DOHH2 (cell line): ENCODE data around the gene MYO10.

ENCODE experiments used
- H3F3A ChIP-seq: fragments of 200-600 bp; sonication (generic), shearing (Covaris generic); 2 replicates; pipeline ENCODE4 v1.6.0; 2016; ENCODE audit warnings: antibody characterized with exemption, mild to moderate bottlenecking; ENCODE audit not compliant: control insufficient read depth, insufficient read depth
- H3K27ac ChIP-seq: fragments of 200-600 bp; sonication (generic); 2 replicates; pipeline ENCODE4 v1.5.1; 2014; ENCODE audit warnings: low read depth, mild to moderate bottlenecking, low read length, moderate library complexity
- H3K27me3 ChIP-seq: fragments of 200-600 bp; sonication (generic); 2 replicates; pipeline ENCODE4 v1.6.1; 2014; ENCODE audit warnings: mild to moderate bottlenecking, low read length, mixed read lengths; ENCODE audit not compliant: control insufficient read depth
- H3K36me3 ChIP-seq: fragments of 200-600 bp; sonication (generic); 2 replicates; pipeline ENCODE4 v1.6.1; 2014; ENCODE audit warnings: mild to moderate bottlenecking, low read length, moderate library complexity, mixed read lengths; ENCODE audit not compliant: control insufficient read depth
- H3K4me1 ChIP-seq: fragments of 200-600 bp; sonication (generic); 2 replicates; pipeline ENCODE4 v1.6.1; 2014; ENCODE audit warnings: mild to moderate bottlenecking, low read length, mixed read lengths; ENCODE audit not compliant: control insufficient read depth
- H3K4me2 ChIP-seq: fragments of 200-600 bp; sonication (generic); 2 replicates; pipeline ENCODE4 v1.6.0; 2014; ENCODE audit warnings: mild to moderate bottlenecking, low read length, moderate library complexity
- H3K4me3 ChIP-seq: fragments of 200-600 bp; sonication (generic); 2 replicates; pipeline ENCODE4 v1.5.1; 2014; ENCODE audit warnings: mild to moderate bottlenecking, low read length, mixed read lengths
- H3K79me2 ChIP-seq: fragments of 200-600 bp; sonication (generic); 2 replicates; pipeline ENCODE4 v1.6.1; 2014; ENCODE audit warnings: mild to moderate bottlenecking, low read length, mixed read lengths; ENCODE audit not compliant: control insufficient read depth
- H3K9me2 ChIP-seq: fragments of 200-600 bp; sonication (generic); replicated peaks from 2 replicates; pipeline ENCODE4 v1.6.1; 2014; ENCODE audit warnings: mild to moderate bottlenecking, low read length, mixed read lengths; ENCODE audit not compliant: control insufficient read depth
- H3K9me3 ChIP-seq: fragments of 200-600 bp; sonication (generic); 2 replicates; pipeline ENCODE4 v1.6.1; 2014; ENCODE audit warnings: antibody characterized with exemption, low read length, mixed read lengths; ENCODE audit not compliant: control insufficient read depth, insufficient read depth
- H4K20me1 ChIP-seq: fragments of 200-600 bp; sonication (generic); 2 replicates; pipeline ENCODE4 v1.6.0; 2014; ENCODE audit warnings: low read depth, mild to moderate bottlenecking, antibody characterized with exemption, low read length, moderate library complexity; ENCODE audit not compliant: control insufficient read depth, insufficient read depth
- EZH2phosphoT487 ChIP-seq: fragments of 200-600 bp; sonication (generic); IDR thresholded peaks from 2 replicates; pipeline ENCODE4 v1.6.1; 2017; ENCODE audit warnings: borderline replicate concordance, mild to moderate bottlenecking, antibody characterized with exemption, low read length, moderate library complexity, mixed read lengths
- TF ChIP-seq, protein P1 (sequence below): fragments of 200-600 bp; sonication (generic); IDR thresholded peaks from one replicate; pipeline ENCODE4 v1.5.1; 2014; ENCODE audit warnings: antibody characterized with exemption, mild to moderate bottlenecking, low read depth, low read length; ENCODE audit not compliant: poor library complexity, severe bottlenecking

Gene MYO10

DNA sequence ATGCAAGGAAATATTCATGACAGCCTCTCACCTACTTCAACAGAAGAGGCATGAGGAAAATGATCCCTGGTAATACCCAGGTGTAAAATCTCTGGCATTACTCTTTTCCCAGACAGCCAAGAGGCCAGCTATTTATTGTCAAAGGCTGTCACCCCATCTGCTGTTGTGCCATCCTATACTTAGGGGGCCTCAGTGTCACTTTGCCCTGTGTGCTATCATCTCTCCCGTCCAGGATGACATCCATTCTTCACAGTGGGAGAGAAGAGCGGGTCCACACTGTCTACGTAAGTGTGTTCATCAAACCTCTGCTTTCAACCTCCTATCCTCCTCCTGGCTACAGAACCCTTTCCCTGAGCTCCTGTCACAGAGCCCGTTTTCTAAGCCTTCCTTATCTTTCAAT lies 82.6 kb downstream of the MYO10 start:
- H3F3A ChIP-seq: no peaks in the 10 kb centered on the region
- H3K27ac ChIP-seq: no peak overlapping the region
- TF ChIP-seq EZH2phosphoT487: no peak
- TF ChIP-seq, protein P1, sequence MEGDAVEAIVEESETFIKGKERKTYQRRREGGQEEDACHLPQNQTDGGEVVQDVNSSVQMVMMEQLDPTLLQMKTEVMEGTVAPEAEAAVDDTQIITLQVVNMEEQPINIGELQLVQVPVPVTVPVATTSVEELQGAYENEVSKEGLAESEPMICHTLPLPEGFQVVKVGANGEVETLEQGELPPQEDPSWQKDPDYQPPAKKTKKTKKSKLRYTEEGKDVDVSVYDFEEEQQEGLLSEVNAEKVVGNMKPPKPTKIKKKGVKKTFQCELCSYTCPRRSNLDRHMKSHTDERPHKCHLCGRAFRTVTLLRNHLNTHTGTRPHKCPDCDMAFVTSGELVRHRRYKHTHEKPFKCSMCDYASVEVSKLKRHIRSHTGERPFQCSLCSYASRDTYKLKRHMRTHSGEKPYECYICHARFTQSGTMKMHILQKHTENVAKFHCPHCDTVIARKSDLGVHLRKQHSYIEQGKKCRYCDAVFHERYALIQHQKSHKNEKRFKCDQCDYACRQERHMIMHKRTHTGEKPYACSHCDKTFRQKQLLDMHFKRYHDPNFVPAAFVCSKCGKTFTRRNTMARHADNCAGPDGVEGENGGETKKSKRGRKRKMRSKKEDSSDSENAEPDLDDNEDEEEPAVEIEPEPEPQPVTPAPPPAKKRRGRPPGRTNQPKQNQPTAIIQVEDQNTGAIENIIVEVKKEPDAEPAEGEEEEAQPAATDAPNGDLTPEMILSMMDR: no peak
- no peak overlapping the region for H3K4me2 ChIP-seq
- no peaks in the 10 kb centered on the region for H3K36me3 ChIP-seq
- H3K79me2 ChIP-seq: no peaks in the 10 kb centered on the region
- H3K9me2 ChIP-seq: no peaks in the 10 kb centered on the region
- H3K27me3 ChIP-seq: no peaks in the 10 kb centered on the region
- H3K9me3 ChIP-seq: no peaks in the 10 kb centered on the region
- H3K4me1 ChIP-seq: no peaks in the 10 kb centered on the region
- no peak overlapping the region for H3K4me3 ChIP-seq
- no peaks in the 10 kb centered on the region for H4K20me1 ChIP-seq

DNA sequence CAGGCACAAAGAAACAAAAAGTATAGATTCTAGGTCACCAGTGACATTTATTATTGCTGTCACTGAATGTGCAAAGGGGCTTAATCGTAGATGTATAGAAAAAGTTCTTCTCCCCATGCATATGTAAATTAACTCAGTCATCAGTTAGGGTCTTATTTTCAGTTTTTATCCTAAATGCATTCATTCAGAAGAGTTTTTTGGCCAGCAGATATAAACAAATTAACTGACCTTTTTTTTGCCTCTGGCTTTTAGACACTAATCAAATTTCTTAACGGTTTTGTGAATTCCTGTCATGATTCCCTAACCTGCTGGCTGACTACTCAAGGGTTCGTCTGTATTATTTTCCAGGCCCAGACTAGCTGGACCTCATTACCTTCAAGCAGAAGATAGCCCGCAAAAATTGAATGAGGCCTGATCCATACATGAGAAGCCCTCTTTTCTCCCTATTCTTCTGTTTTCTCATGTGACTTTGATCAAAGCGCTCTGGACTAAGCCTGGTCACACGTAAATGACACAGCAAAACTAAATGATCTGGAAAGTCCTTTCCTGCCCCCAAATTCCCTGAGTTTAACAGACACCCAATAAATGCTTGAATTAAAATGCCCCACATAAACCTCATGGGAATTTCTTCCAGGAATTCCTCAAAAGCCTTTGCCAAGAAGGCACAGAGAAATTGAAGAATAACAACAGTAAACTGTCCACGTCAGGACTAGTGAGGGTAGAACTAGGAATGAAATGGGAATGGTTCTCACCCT lies 83.7 kb downstream of the MYO10 start:
- H3K4me3 ChIP-seq: no peak overlapping the region
- H3F3A ChIP-seq: no peaks in the 10 kb centered on the region
- H3K27ac ChIP-seq: no peak overlapping the region
- H3K9me2 ChIP-seq: no peaks in the 10 kb centered on the region
- no peaks in the 10 kb centered on the region for H3K9me3 ChIP-seq
- TF ChIP-seq, protein P1: no peak
- no peak for TF ChIP-seq EZH2phosphoT487
- H3K36me3 ChIP-seq: no peaks in the 10 kb centered on the region
- H3K4me2 ChIP-seq: no peak overlapping the region
- no peaks in the 10 kb centered on the region for H3K4me1 ChIP-seq
- no peaks in the 10 kb centered on the region for H4K20me1 ChIP-seq
- no peaks in the 10 kb centered on the region for H3K79me2 ChIP-seq
- H3K27me3 ChIP-seq: no peaks in the 10 kb centered on the region

DNA sequence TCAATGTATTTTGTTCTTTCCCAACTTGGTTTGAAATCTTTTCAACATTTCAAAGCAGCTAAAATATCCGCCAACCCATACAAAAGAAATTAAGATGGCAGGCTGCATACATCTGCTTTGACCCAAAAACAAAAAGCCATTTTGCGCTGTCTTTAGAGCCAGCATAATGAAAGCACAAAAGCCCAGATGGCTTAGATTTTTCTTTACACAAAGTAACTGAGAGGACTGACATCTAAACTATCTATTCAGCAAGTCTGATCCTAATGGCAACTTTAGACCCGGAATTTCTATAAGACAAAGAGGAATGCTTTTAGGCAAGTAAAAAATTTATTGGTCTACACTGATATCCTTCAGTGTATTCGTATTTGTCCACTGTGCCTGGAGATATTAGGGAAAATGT lies 86.3 kb downstream of the MYO10 start:
- Histone ChIP-seq H3K36me3 (no peaks in the 10 kb centered on the region), H4K20me1 (no peaks in the 10 kb centered on the region), H3K4me3 (no peak overlapping the region), H3F3A (no peaks in the 10 kb centered on the region), H3K4me1 (no peaks in the 10 kb centered on the region), H3K79me2 (no peaks in the 10 kb centered on the region), H3K4me2 (no peak overlapping the region), H3K27ac (no peak overlapping the region), H3K27me3 (no peaks in the 10 kb centered on the region), H3K9me2 (no peaks in the 10 kb centered on the region), H3K9me3 (no peaks in the 10 kb centered on the region)
- TF ChIP-seq, protein P1: no peak
- TF ChIP-seq EZH2phosphoT487: no peak
